Tibial nerve (tissue), 4 donors: ENCODE measurements around the gene CD9.

Source experiments
- EP300 ChIP-seq, 2 donors: sonication (generic); formaldehyde crosslinking; IDR thresholded peaks; one replicate each; pipeline ENCODE4 v1.6.1; 2017; ENCODE audit warnings: antibody characterized with exemption in 2 of 2, mild to moderate bottlenecking in 1 of 2
- POLR2A ChIP-seq, 2 donors: fragments of 450-650 bp; IDR thresholded peaks; one replicate each; pipeline ENCODE4 v1.6.1; 2017; ENCODE audit warnings: antibody characterized with exemption in 2 of 2, mild to moderate bottlenecking in 2 of 2, moderate library complexity in 2 of 2
- TF ChIP-seq, protein P1 (sequence below), 5 experiments: fragments of 200-600 bp in 3 of 5; fragments of 450-650 bp in 2 of 5; sonication (generic) in 3 of 5; IDR thresholded peaks; one replicate each; pipeline ENCODE4 v1.5.1; 2016 to 2019; ENCODE audit warnings: antibody characterized with exemption in 5 of 5, mild to moderate bottlenecking in 3 of 5, moderate library complexity in 2 of 5

- TF ChIP-seq, protein P1, sequence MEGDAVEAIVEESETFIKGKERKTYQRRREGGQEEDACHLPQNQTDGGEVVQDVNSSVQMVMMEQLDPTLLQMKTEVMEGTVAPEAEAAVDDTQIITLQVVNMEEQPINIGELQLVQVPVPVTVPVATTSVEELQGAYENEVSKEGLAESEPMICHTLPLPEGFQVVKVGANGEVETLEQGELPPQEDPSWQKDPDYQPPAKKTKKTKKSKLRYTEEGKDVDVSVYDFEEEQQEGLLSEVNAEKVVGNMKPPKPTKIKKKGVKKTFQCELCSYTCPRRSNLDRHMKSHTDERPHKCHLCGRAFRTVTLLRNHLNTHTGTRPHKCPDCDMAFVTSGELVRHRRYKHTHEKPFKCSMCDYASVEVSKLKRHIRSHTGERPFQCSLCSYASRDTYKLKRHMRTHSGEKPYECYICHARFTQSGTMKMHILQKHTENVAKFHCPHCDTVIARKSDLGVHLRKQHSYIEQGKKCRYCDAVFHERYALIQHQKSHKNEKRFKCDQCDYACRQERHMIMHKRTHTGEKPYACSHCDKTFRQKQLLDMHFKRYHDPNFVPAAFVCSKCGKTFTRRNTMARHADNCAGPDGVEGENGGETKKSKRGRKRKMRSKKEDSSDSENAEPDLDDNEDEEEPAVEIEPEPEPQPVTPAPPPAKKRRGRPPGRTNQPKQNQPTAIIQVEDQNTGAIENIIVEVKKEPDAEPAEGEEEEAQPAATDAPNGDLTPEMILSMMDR (IDR thresholded peaks at IDR 0.05): peak; percentile 99 to 100 (median 100)
- TF ChIP-seq POLR2A (IDR thresholded peaks at IDR 0.05) (peak in 1 of 2 donors; percentile 37), EP300 (IDR thresholded peaks at IDR 0.05) (peak in 1 of 2 donors; percentile 76)
Measured at GRCh38 chr12:6278439-6279255, 78.4 kb downstream of the CD9 start.
